Measurements from ENCODE around the gene NEUROD6. TPM values are rescaled to one million over a fixed set of nuclear protein-coding genes. Genes with fewer than 3 reads are reported as not detected.

Gene NEUROD6
- polyA plus RNA-seq, 1 donor (not counting 4 experiments of a cell fraction or from before 2014, with no cell fraction given): not detected

GRCh38 chr7:31305260-31305659 is 35.3 kb downstream of the NEUROD6 start:
- Histone ChIP-seq H3K4me1 (ENCODE audit: control insufficient read depth, extremely low read depth, insufficient read depth, low read length) (no peaks in the 10 kb centered on the region), H3K4me3 (ENCODE audit: control insufficient read depth in 2 of 3, extremely low read depth in 1 of 3, insufficient read depth in 2 of 3, low read depth in 1 of 3, low read length in 3 of 3) (no peak overlapping the region), H3K9me3 (ENCODE audit: control insufficient read depth, low read depth, low read length) (no peaks in the 10 kb centered on the region), H2AFZ (ENCODE audit: control insufficient read depth, low read length) (no peak overlapping the region), H3K79me2 (ENCODE audit: control insufficient read depth, insufficient read depth, low read length) (no peaks in the 10 kb centered on the region), H3K4me2 (ENCODE audit: control insufficient read depth, extremely low read depth, insufficient read depth, low read depth, low read length) (no peak overlapping the region), H3K9me1 (ENCODE audit: control insufficient read depth, extremely low read depth, insufficient read depth, low read length) (no peaks in the 10 kb centered on the region), H3K36me3 (ENCODE audit: control insufficient read depth in 2 of 2, extremely low read depth in 1 of 2, insufficient read depth in 2 of 2, low read length in 2 of 2) (no peaks in the 10 kb centered on the region), H3K9ac (ENCODE audit: control insufficient read depth, extremely low read depth, insufficient read depth, low read length) (no peak overlapping the region), H3K27me3 (ENCODE audit: control insufficient read depth, extremely low read depth, insufficient read depth, low read length) (peaks cover 8% of the 10 kb centered on the region), H4K20me1 (ENCODE audit: control insufficient read depth, extremely low read depth, insufficient read depth, low read length) (no peaks in the 10 kb centered on the region), H3K27ac (ENCODE audit: control insufficient read depth, insufficient read depth, low read length) (no peak overlapping the region)
- no peak for FAIRE-seq
- TF ChIP-seq CTCF (optimal IDR thresholded peaks at IDR 0.05 in 1 of 3, IDR thresholded peaks at IDR 0.05 in 1 of 3, conservative IDR thresholded peaks at IDR 0.05 in 1 of 3; ENCODE audit: extremely low read depth in 1 of 3, insufficient read depth in 2 of 3, low read length in 3 of 3) (no peak), EZH2 (IDR thresholded peaks at IDR 0.05; ENCODE audit: low read length) (no peak)
- DNase-seq (ENCODE audit: low read depth, low spot score): no peak
- dilution Hi-C loops (cut with MboI; ENCODE audit: extremely low pct_ligation_motif_present, low sequenced_read_pairs): no loop called here

- H2AFZ ChIP-seq (ENCODE audit: control insufficient read depth, low read length): no peak overlapping the region
- H3K9me1 ChIP-seq (ENCODE audit: control insufficient read depth, extremely low read depth, insufficient read depth, low read length): no peaks in the 10 kb centered on the region
- H3K27ac ChIP-seq (ENCODE audit: control insufficient read depth, insufficient read depth, low read length): no peak overlapping the region
- H3K4me3 ChIP-seq (ENCODE audit: control insufficient read depth in 2 of 3, extremely low read depth in 1 of 3, insufficient read depth in 2 of 3, low read depth in 1 of 3, low read length in 3 of 3): no peak overlapping the region
- no peak for FAIRE-seq
- no peaks in the 10 kb centered on the region for H3K9me3 ChIP-seq (ENCODE audit: control insufficient read depth, low read depth, low read length)
- H3K4me2 ChIP-seq (ENCODE audit: control insufficient read depth, extremely low read depth, insufficient read depth, low read depth, low read length): no peak overlapping the region
- H3K79me2 ChIP-seq (ENCODE audit: control insufficient read depth, insufficient read depth, low read length): no peaks in the 10 kb centered on the region
- no peak for DNase-seq (ENCODE audit: low read depth, low spot score)
- no peaks in the 10 kb centered on the region for H3K4me1 ChIP-seq (ENCODE audit: control insufficient read depth, extremely low read depth, insufficient read depth, low read length)
- H3K9ac ChIP-seq (ENCODE audit: control insufficient read depth, extremely low read depth, insufficient read depth, low read length): no peak overlapping the region
- H3K27me3 ChIP-seq (ENCODE audit: control insufficient read depth, extremely low read depth, insufficient read depth, low read length): peaks cover 5% of the 10 kb centered on the region
- dilution Hi-C loops (cut with MboI; ENCODE audit: extremely low pct_ligation_motif_present, low sequenced_read_pairs): no loop called here
- H4K20me1 ChIP-seq (ENCODE audit: control insufficient read depth, extremely low read depth, insufficient read depth, low read length): no peaks in the 10 kb centered on the region
- no peaks in the 10 kb centered on the region for H3K36me3 ChIP-seq (ENCODE audit: control insufficient read depth in 2 of 2, extremely low read depth in 1 of 2, insufficient read depth in 2 of 2, low read length in 2 of 2)
- TF ChIP-seq EZH2 (IDR thresholded peaks at IDR 0.05; ENCODE audit: low read length) (no peak), CTCF (optimal IDR thresholded peaks at IDR 0.05 in 1 of 3, IDR thresholded peaks at IDR 0.05 in 1 of 3, conservative IDR thresholded peaks at IDR 0.05 in 1 of 3; ENCODE audit: extremely low read depth in 1 of 3, insufficient read depth in 2 of 3, low read length in 3 of 3) (no peak)
These were observed 36.1 kb downstream of the NEUROD6 start for GRCh38 chr7:31304446-31304845.
